ENCODE measurements around the gene KRT85.

KRT85 gene

DNA sequence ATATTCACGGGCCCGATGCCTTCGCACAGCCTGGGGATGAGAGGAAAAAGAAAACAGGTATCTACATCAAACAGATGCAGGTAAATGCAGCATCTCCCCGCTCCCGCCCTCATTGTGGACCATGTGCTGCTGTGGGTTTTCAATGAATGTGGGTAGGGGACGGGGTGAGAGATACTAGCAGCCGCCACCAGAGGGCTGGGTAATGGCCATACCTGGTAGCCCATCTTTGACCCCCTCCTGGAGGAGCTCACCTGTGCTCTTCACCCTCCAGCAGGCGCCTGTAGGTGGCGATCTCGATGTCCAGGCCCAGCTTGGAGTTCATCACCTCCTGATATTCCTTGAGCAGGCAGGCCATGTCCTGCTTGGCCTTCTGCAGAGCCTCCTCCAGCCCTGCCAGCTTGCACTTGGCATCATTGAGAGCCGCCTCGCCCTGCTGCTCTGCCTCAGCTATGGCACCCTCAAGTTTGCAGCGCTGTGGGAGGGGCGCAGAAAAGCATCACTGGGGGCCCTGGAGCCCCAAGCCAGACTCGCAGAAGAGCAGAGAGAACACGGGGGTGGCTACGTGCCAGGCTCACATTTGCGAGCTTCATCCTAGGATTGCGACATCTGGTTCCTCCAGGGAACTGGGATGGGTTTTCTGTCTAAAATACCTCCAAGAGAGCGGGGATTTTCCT lies 28.6 kb upstream of the KRT85 start:
- no peak for TF ChIP-seq CTCF (IDR thresholded peaks at IDR 0.05; ENCODE audit: borderline replicate concordance, extremely low read depth, low read length, poor library complexity, severe bottlenecking)
- TF ChIP-seq EZH2 (IDR thresholded peaks at IDR 0.05; ENCODE audit: borderline replicate concordance, low read depth, low read length, severe bottlenecking), result no peak
- Histone ChIP-seq H3K27ac (ENCODE audit: low read length) (no peak overlapping the region), H3K4me2 (ENCODE audit: insufficient read depth, low read length) (no peak overlapping the region), H3K27me3 (ENCODE audit: insufficient read depth, low read length, poor library complexity) (peaks cover 4% of the 10 kb centered on the region), H2AFZ (ENCODE audit: low read depth, low read length) (no peak overlapping the region), H3K9ac (ENCODE audit: low read depth, low read length) (no peak overlapping the region), H3K4me3 (ENCODE audit: low read depth in 1 of 2, low read length in 2 of 2) (no peak overlapping the region), H3K36me3 (ENCODE audit: insufficient read depth, low read length) (no peaks in the 10 kb centered on the region), H4K20me1 (ENCODE audit: insufficient read depth, low read length) (no peaks in the 10 kb centered on the region), H3K4me1 (ENCODE audit: insufficient read depth, low read length) (no peaks in the 10 kb centered on the region), H3K9me3 (ENCODE audit: insufficient read depth, low read length, severe bottlenecking) (no peaks in the 10 kb centered on the region), H3K79me2 (ENCODE audit: insufficient read depth, low read length) (no peaks in the 10 kb centered on the region)
- DNase-seq, result no peak
- ATAC-seq (ENCODE audit: insufficient read depth, low read depth), result no peak

- no peak overlapping the region for H3K9ac ChIP-seq (ENCODE audit: low read depth, low read length)
- H3K27me3 ChIP-seq (ENCODE audit: insufficient read depth, low read length, poor library complexity), result peaks cover 5% of the 10 kb centered on the region
- no peaks in the 10 kb centered on the region for H3K4me1 ChIP-seq (ENCODE audit: insufficient read depth, low read length)
- no peak overlapping the region for H3K27ac ChIP-seq (ENCODE audit: low read length)
- H2AFZ ChIP-seq (ENCODE audit: low read depth, low read length), result no peak overlapping the region
- H3K36me3 ChIP-seq (ENCODE audit: insufficient read depth, low read length), result no peaks in the 10 kb centered on the region
- TF ChIP-seq CTCF (IDR thresholded peaks at IDR 0.05; ENCODE audit: borderline replicate concordance, extremely low read depth, low read length, poor library complexity, severe bottlenecking) (no peak), EZH2 (IDR thresholded peaks at IDR 0.05; ENCODE audit: borderline replicate concordance, low read depth, low read length, severe bottlenecking) (no peak)
- no peak overlapping the region for H3K4me3 ChIP-seq (ENCODE audit: low read depth in 1 of 2, low read length in 2 of 2)
- peaks cover under 1% of the 10 kb centered on the region; the same call in 1 of the 2 replicates for H4K20me1 ChIP-seq (ENCODE audit: insufficient read depth, low read length)
- H3K9me3 ChIP-seq (ENCODE audit: insufficient read depth, low read length, severe bottlenecking), result no peaks in the 10 kb centered on the region
- H3K4me2 ChIP-seq (ENCODE audit: insufficient read depth, low read length), result no peak overlapping the region
- no peaks in the 10 kb centered on the region for H3K79me2 ChIP-seq (ENCODE audit: insufficient read depth, low read length)
- DNase-seq (no peak), ATAC-seq (ENCODE audit: insufficient read depth, low read depth) (no peak)
Measured at GRCh38 chr12:52394836-52395405, 27.6 kb upstream of the KRT85 start.

DNA sequence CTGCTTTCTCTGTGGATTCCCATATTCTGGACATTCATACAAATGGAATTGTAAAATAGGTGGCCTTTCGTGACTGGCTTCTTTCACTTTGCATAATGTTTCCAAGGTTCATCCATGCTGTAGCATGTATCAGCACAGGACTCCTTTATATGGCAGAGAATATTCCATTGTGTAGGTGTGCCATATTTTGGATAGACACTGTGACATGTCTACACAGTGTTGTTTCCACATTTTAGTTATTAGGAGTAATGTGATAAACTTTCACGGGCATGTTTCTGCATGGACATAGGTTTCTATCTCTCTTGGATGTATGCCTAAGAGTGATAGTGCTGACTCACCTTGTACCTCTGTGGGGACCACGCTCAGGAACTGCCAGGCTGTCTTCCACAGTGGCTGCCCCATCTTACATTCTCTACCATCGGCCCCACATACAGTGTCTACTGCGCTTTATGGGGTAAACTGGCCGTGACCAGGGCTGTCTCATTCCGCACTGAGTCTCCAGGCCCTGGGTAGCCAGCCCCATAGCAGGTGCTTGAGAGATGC lies 25.3 kb upstream of the KRT85 start:
- no peak for DNase-seq
- Histone ChIP-seq H3K4me2 (ENCODE audit: insufficient read depth, low read length) (no peak overlapping the region), H4K20me1 (ENCODE audit: insufficient read depth, low read length) (peaks cover 4% of the 10 kb centered on the region), H3K4me3 (ENCODE audit: low read depth in 1 of 2, low read length in 2 of 2) (no peak overlapping the region), H3K27me3 (ENCODE audit: insufficient read depth, low read length, poor library complexity) (peaks cover 20% of the 10 kb centered on the region), H3K9me3 (ENCODE audit: insufficient read depth, low read length, severe bottlenecking) (no peaks in the 10 kb centered on the region), H3K27ac (ENCODE audit: low read length) (no peak overlapping the region), H3K79me2 (ENCODE audit: insufficient read depth, low read length) (no peaks in the 10 kb centered on the region), H3K9ac (ENCODE audit: low read depth, low read length) (no peak overlapping the region), H3K4me1 (ENCODE audit: insufficient read depth, low read length) (no peaks in the 10 kb centered on the region), H2AFZ (ENCODE audit: low read depth, low read length) (no peak overlapping the region), H3K36me3 (ENCODE audit: insufficient read depth, low read length) (no peaks in the 10 kb centered on the region)
- ATAC-seq (ENCODE audit: insufficient read depth, low read depth), result no peak
- TF ChIP-seq CTCF (IDR thresholded peaks at IDR 0.05; ENCODE audit: borderline replicate concordance, extremely low read depth, low read length, poor library complexity, severe bottlenecking) (no peak), EZH2 (IDR thresholded peaks at IDR 0.05; ENCODE audit: borderline replicate concordance, low read depth, low read length, severe bottlenecking) (no peak)
